NB4 (cell line): ENCODE results near the gene GMDS.

Experiments
- MYC ChIP-seq: IDR thresholded peaks from 2 replicates; pipeline ENCODE4 v1.6.1; 2011; ENCODE audit warnings: low read depth, low read length
- POLR2A ChIP-seq: IDR thresholded peaks from 2 replicates; pipeline ENCODE4 v1.6.1; 2011; ENCODE audit warnings: mild to moderate bottlenecking; ENCODE audit not compliant: insufficient read length; ENCODE audit errors: extremely low read depth
- TF ChIP-seq, protein P1 (sequence below): IDR thresholded peaks from one replicate; pipeline ENCODE4 v1.5.1; 2012; ENCODE audit warnings: low read depth, low read length
- TF ChIP-seq, protein P2 (sequence below): IDR thresholded peaks from 2 replicates; pipeline ENCODE4 v1.6.1; 2011; ENCODE audit warnings: low read depth, low read length

DNA sequence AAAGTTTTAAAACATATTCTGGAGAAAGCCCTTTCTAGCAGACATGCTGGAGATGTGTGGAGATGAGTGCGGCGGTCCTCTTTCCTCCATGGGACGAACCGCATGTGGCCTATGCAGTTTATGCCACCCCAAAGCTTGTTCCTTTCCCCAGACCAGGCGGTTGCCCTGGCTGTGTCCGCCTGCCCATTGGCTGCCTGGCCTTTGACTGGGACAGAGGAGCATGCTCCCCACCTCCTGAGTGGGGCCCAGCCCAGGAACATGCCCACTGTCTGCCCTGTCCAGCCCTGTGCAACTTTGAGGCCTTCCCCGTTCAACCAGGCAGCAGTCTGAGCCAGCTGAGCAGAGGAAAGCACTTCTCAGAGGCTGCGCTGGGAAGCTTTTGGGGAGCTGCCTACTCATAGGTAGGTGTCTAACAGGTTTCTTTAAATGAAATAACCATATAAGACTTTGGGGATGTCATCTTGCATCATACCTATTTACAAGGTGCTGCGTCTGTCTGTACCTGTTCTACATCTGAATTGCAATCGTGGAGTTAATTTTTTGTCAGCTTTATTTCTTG, 615.1 kb downstream of the GMDS start:
- no peak for TF ChIP-seq MYC
- TF ChIP-seq, protein P1, sequence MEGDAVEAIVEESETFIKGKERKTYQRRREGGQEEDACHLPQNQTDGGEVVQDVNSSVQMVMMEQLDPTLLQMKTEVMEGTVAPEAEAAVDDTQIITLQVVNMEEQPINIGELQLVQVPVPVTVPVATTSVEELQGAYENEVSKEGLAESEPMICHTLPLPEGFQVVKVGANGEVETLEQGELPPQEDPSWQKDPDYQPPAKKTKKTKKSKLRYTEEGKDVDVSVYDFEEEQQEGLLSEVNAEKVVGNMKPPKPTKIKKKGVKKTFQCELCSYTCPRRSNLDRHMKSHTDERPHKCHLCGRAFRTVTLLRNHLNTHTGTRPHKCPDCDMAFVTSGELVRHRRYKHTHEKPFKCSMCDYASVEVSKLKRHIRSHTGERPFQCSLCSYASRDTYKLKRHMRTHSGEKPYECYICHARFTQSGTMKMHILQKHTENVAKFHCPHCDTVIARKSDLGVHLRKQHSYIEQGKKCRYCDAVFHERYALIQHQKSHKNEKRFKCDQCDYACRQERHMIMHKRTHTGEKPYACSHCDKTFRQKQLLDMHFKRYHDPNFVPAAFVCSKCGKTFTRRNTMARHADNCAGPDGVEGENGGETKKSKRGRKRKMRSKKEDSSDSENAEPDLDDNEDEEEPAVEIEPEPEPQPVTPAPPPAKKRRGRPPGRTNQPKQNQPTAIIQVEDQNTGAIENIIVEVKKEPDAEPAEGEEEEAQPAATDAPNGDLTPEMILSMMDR: no peak
- TF ChIP-seq POLR2A: no peak
- TF ChIP-seq, protein P2, sequence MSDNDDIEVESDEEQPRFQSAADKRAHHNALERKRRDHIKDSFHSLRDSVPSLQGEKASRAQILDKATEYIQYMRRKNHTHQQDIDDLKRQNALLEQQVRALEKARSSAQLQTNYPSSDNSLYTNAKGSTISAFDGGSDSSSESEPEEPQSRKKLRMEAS: no peak
